Measurements from ENCODE around the gene IKZF2.

DNA sequence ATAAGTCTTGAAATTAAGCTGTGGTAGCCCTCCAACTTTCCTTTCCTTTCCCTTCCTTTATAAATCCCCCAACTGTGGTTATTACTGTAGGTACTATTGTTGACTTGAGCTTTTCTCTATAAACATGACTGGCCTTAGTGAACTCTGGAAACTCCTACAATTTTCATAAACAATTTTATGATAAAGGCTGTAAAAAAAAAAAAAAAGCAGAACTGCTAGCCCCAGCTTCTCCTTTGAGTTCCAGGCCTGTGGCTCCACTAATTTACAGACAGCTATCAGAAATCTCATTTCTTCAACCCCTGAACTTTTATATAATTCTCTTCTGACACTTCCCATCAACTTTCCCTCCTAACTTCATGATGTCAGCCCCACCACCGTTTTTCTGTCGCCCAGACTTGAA, 174.3 kb downstream of the IKZF2 start:
- TF ChIP-seq POLR2A (IDR thresholded peaks at IDR 0.05; ENCODE audit: low read length) (no peak), GATA1 (IDR thresholded peaks at IDR 0.05; ENCODE audit: low read depth, low read length) (no peak)

All from erythroblast (primary cell).